Dermis blood vessel endothelial cell (primary cell): ENCODE data around the gene NYAP1. TPM values are rescaled to one million over a fixed set of nuclear protein-coding genes. Genes with fewer than 3 reads are reported as not detected.
"Not testable (repeated sequence)": the region's sequence is repeated elsewhere in the genome, so short reads cannot be mapped to it uniquely, and the experiment has no call there.

ENCODE experiments used
- DNase-seq: peaks from one replicate; pipeline ENCODE4 v3.0.0; 2010
- total RNA-seq: library from RNA; depleted of rRNA; stranded (reverse); fragments of >200 nt; gene quantifications from 2 replicates; pipeline ENCODE4 v1.2.3, GENCODE V29; 2014

Gene NYAP1
- total RNA-seq, 1 donor from 2014 or later: 4.3 TPM

- DNase-seq: no peak
Measured at GRCh38 chr7:100513212-100513810, 29.6 kb downstream of the NYAP1 start.

DNA sequence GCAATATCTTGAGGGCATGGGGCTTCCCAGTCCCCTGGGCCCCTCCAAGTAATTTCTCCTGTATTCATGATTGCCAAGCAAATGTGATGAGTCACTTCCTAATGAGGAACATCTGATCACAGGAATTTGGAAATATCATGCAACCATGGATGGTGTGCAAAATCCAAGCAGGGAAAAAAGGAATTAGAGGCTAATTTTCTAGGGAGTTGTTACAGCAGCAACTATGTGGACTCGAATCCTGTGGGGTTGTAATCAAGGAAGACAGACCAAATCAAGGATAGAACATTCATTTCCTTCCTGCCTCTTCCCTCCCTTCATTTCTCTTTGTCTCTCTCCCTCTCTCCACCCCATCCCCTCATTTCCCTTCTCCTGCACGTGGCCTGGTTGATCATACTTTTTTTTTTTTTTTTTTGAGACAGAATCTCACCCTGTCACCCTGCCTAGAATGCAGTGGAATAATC is 31.4 kb downstream of the NYAP1 start:
- peak; percentile 69 for DNase-seq

DNA sequence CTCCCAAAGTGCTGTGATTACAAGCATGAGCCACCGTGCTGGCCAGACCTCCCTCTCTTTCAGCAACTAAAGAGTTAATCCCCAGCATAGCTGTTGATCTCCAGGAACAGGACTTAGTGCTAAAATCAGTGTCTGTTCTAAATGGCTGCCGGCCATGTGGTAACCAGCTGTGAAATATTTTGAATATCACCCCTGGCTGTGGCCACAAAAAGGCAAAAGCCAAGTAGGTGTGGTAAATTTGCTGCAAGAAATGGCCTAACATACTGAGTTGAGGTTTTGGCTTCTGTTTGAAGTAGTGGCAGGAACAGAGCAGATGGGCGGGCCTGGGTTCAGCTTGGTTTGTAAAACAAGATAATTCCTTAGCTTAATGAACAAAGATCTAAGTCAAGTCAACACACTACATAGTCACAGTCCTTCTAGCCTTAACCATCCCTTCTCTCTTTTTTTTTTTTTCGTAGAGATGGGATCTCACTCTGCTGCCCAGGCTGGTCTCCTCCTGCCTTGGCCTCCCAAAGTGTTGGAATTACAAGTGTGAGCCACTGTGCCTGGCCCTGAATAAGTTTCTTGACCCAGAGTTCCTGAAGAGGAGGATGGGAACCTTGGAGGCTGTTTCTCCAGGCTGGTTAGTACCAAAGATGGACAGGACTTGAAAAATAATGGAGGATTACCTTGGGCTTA is 32.5 kb downstream of the NYAP1 start:
- DNase-seq: no peak

GRCh38 chr7:100517305-100517704 is 33.6 kb downstream of the NYAP1 start:
- DNase-seq: no peak

GRCh38 chr7:100519580-100519979 is 35.9 kb downstream of the NYAP1 start:
- no peak for DNase-seq

DNA sequence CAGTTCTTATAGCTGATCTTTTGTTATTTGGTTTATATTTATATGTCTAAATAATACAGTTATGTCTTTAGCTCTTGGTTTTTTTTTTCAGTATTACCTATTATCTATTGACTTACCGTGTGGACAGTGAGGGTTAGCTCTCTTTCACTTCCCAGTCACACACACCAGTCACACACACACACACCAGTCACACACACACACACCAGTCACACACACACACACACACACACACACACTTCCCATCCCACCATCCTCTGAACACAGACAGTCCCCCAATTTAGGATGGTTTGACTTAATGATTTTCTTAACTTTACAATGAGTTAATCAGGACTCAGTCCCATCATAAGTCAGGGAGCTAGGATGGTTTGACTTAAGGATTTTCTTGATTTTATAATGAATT is 36.4 kb downstream of the NYAP1 start:
- DNase-seq: no peak

DNA sequence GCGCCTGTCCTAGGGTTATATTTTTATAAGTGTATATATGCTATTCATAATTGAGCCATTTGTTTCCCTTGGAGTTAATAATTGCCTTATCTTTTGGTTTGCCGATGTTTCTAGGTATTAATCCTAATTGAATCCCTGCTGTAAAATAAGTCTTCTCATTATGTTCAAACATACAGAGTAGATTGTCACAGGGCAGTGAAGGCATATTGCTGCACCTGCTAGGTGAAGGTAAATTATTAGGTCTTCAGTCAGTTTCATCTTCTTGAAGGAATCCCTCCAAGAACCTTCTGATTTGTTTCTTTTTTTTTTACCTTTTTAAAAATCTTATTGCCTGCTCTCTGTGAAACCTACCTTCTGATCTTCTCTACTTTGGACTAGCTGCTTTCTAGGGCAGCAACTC is 37.3 kb downstream of the NYAP1 start:
- no peak for DNase-seq

DNA sequence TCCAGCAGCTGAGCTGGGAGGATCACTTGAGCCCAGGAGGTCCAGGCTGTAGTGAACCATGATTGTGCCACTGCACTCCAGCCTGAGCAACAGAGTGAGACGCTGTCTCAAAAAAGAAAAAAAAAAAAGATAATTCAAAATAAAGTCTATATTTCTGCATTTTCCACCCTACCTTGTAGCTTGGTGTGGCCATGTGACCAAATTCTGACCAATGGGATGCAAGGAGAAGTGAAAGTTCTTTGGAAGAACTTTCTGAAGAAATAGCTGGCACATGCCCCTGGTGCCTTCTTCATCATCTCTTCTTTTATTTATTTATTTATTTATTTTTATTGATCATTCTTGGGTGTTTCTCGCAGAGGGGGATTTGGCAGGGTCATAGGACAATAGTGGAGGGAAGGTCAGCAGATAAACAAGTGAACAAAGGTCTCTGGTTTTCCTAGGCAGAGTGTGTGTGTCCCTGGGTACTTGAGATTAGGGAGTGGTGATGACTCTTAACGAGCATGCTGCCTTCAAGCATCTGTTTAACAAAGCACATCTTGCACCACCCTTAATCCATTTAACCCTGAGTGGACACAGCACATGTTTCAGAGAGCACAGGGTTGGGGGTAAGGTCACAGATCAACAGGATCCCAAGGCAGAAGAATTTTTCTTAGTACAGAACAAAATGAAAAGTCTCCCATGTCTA is 38.3 kb downstream of the NYAP1 start:
- DNase-seq: not testable (repeated sequence)

DNA sequence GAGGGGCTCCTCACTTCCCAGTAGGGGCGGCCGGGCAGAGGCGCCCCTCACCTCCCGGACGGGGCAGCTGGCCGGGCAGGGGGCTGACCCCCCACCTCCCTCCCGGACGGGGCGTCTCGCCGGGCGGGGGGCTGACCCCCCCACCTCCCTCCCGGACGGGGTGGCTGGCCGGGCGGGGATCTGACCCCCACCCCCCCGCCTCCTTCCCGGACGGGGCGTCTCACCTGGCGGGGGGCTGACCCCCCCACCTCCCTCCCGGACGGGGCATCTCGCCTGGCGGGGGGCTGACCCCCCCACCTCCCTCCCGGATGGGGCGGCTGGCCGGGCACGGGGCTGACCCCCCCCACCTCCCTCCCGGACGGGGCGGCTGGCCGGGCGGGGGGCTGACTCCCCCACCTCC is 39.5 kb downstream of the NYAP1 start:
- DNase-seq: not testable (repeated sequence)

DNA sequence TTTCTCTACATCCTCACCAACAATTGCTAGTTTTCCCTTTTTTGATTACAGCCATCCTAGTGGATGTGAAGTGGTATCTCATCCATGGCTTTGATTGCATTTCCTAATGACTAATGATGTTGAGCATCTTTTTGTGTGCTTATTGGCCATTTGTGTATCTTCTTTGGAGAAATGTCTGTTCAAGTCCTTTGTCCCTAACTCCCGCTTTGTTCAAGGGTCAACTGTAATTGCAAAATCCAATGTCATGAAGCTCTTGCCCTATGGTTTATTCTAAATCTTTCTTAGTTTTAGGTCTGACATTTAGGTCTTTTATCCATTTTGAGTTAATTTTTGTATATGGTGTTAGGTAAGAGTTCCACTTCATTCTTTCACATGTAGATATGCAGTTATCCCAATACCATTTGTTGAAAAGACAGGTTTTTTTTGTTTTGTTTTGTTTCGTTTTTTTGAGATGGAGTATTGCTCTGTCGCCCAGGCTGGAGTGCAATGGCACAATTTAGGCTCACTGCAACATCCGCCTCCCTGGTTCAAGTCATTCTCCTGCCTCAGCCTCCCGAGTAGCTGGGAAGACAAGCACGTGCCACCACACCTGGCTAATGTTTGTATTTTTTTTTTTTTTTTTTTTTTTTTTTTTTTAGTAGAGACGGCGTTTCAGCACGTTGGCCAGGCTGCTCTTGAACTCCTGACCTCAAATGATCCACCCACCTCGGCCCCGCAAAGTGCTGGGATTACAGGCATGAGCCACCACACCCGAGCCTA is 44.6 kb downstream of the NYAP1 start:
- DNase-seq: not testable (repeated sequence)

DNA sequence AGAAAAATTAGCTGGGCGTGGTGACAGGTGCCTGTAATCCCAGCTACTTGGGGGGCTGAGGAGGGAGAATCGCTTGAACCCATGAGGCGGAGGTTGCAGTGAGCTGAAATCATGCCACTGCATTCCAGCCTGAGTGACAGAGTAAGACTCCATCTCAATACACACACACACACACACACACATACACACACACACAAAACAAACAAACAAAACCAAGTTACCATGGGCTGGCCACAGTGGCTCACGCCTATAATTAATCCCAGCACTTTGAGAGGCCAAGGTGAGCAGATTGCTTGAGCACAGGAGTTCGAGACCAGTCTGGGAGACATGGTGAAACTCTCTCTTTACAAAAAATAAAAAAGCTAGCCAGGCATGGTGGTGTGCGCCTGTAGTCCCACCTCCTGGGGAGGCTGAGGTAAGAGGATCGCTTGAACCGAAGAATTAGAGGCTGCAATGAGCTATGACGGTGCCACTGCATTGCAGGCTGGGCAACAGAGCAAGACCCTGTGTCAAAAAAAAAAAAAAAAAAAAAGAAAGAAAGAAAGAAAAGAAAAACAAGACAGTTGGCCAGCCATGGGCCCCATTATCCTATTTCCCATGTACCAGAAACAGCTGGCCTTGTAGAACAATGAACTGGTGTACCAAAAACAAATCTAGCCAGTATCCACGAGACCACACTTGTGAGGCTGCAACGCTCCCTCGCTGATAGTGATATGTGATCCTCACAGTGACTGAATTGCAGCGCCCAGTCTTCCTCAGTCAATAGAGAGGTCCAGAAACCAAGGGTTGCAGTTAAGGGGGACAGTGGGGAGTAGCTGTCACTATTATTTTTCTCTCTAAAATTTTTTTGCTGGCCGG is 48.7 kb downstream of the NYAP1 start:
- DNase-seq: no peak

DNA sequence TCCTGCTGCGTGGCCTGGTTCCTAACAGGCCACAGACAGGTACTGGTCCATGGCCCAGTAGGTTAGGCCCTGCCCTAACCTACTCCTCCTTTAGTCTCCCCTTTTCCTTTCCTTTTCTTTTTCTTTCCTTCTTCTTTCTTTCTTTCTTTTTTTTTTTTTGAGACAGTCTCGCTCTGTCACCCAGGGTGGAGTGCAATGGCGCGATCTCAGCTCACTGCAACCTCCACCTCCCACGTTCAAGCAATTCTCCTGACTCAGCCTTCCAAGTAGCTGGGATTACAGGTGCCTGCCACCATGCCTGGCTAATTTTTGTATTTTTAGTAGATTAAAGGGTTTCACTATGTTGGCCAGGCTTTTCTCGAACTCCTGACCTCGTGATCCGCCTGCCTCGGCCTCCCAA is 52.3 kb downstream of the NYAP1 start:
- DNase-seq: not testable (repeated sequence)

GRCh38 chr7:100536695-100537094 is 53.0 kb downstream of the NYAP1 start:
- not testable (repeated sequence) for DNase-seq

DNA sequence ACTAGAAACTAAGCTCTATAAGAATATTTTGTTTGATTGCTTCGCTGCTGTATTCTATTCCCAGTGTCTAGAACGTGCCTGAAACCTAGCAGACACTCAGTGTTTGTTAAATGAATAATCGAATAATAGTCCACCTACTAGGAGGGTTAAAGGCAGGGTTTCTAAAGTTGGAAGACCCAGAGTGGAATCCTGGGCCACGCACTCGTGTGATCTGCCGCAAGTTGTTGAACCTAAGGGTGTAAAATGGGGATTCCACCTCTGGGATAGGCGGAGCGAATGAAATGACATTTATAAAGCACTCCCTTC is 54.6 kb downstream of the NYAP1 start:
- DNase-seq: no peak

- DNase-seq: peak; percentile 100
Measured at GRCh38 chr7:100538654-100539435, 55.1 kb downstream of the NYAP1 start, which contains the start of gene AGFG2. TSS of gene AGFG2 (plus strand) at chr7:100539203. CDS start at chr7:100539347, 144 bp downstream.

DNA sequence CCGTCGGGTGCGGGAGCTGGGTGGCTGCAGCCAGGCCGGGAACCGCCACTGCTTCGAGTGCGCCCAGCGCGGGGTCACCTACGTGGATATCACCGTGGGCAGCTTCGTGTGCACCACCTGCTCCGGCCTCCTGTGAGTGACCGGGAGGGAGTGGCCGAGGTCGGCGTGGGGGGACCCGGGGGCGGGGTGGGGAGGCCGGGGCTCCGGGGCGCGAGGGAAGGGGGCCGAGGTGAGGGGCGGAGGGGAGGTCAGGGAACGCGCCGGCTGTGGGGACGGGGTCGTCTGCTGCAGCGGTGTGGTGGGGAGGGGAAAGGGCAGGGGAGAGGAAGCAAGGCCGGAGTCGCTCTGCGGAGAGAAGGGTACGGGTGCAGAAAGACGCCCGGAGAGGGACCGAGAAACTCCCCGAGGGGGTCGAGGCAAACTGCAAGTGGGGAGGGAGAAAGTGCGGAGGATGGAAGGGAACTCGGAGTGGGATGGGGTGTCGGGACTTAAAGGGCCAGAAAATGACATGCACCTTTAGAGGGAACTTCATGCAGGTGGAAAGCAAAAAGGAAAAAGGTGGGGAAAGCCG is 55.8 kb downstream of the NYAP1 start:
- DNase-seq: no peak

DNA sequence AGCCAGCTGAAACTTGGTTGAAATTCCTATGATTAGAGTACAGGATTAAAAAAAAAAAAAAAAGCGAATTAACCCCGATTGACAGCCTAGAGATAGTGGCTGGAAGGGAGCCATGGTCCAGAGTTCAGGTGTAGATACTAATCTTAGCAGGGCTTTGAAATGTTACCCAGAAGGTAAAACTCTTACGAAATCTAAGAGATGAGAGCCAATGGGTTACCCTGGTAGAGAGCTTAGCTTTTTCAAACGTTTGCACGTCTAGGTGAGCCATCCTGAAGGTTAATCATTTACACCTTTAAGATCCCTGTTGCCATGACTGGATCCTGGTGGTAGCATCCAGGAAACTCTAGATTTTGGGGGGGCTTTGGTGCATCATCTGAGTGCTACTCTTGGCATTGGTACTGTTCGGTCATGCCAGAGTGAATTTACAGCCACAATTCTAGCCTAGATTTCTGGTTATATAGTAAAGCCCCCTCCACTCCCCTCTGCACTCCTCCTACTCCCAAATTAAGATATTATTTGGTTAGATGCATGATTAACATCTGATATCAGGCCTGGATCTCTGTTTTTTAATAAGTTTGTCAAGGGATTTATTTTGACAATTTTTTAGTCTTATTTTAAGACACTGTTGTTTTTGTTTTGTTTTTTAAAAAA is 56.5 kb downstream of the NYAP1 start:
- no peak for DNase-seq

- DNase-seq: not testable (repeated sequence)
Measured at GRCh38 chr7:100541309-100541708, 57.6 kb downstream of the NYAP1 start.

- DNase-seq: no peak
Measured at GRCh38 chr7:100543586-100543985, 59.9 kb downstream of the NYAP1 start.

DNA sequence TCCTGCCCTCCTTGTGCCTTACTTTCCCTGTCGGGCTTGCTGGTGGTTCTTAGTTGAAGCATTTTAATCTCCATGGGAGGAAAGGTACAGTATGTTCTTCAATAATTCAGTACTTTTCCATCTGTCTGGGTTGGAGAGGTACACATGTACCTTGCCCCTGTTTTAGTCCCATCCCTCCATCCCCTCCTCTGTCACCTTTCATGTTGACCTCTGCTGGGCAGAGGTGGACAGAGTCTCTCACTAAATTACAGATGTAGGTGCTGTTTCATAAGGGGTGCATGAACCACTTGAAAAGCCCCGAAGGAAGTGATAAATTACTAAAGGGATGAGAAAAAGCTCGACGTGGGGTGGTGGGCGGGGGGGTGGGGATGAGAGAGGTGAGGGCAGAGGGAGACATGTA is 60.7 kb downstream of the NYAP1 start:
- no peak for DNase-seq
